ENCODE measurements around the gene CLDND2.

The CLDND2 gene

DNA sequence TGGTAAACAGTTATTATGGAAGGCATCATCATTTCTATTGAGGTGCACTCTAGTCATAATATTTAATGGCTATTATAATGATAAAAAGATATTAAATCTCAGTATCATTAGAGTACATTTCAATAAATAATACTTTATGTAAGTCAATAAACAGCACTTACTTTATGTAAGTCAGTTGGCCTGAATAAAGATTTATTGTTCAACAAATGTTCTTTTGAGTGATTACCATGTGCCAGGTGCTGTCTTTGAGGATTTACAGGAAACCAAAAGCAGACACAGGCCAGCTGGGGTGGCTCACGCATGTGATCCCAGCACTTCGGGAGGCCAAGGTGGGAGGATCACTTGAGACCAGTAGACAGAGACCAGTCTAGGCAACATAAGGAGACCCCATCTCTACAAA is 8.6 kb upstream of the CLDND2 start:
- DNase-seq (ENCODE audit: low read depth): no peak
- H3K4me3 ChIP-seq (ENCODE audit: low read length): no peak overlapping the region
- TF ChIP-seq, protein P1, sequence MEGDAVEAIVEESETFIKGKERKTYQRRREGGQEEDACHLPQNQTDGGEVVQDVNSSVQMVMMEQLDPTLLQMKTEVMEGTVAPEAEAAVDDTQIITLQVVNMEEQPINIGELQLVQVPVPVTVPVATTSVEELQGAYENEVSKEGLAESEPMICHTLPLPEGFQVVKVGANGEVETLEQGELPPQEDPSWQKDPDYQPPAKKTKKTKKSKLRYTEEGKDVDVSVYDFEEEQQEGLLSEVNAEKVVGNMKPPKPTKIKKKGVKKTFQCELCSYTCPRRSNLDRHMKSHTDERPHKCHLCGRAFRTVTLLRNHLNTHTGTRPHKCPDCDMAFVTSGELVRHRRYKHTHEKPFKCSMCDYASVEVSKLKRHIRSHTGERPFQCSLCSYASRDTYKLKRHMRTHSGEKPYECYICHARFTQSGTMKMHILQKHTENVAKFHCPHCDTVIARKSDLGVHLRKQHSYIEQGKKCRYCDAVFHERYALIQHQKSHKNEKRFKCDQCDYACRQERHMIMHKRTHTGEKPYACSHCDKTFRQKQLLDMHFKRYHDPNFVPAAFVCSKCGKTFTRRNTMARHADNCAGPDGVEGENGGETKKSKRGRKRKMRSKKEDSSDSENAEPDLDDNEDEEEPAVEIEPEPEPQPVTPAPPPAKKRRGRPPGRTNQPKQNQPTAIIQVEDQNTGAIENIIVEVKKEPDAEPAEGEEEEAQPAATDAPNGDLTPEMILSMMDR (conservative IDR thresholded peaks at IDR 0.05; ENCODE audit: low read depth, low read length): no peak

DNA sequence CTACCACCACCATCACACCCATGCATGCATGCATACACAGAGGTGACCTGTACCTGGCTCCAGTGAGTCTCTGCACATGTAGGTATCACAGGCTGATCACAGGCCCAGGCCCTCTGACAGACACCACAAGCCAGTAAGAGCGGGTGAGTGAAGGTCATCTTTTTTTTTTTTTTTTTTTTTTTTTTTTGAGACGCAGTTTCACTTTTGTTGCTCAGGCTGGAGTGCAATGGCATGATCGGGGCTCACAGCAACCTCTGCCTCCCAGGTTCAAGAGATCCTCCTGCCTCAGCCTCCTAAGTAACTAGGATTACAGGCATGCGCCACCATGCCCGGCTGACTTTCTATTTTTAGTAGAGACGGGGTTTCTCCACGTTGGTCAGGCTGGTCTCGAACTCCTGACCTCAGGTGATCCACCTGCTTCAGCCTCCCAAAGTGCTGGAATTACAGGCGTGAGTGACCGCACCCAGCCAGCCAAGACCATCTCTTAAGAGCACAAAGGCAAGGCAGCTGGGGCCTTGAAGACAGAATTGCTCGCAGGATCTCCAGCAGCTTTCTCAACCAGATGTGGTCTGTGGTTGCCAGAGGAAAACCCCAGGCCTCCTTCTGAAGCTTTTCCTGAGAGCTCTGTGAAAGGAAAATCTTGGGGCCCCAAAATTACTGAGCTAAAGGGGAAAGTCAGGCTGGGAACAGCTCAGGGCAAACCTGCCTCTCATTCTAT is 6.9 kb upstream of the CLDND2 start:
- DNase-seq (ENCODE audit: low read depth): no peak
- TF ChIP-seq, protein P1 (conservative IDR thresholded peaks at IDR 0.05; ENCODE audit: low read depth, low read length): no peak
- H3K4me3 ChIP-seq (ENCODE audit: low read length): no peak overlapping the region

DNA sequence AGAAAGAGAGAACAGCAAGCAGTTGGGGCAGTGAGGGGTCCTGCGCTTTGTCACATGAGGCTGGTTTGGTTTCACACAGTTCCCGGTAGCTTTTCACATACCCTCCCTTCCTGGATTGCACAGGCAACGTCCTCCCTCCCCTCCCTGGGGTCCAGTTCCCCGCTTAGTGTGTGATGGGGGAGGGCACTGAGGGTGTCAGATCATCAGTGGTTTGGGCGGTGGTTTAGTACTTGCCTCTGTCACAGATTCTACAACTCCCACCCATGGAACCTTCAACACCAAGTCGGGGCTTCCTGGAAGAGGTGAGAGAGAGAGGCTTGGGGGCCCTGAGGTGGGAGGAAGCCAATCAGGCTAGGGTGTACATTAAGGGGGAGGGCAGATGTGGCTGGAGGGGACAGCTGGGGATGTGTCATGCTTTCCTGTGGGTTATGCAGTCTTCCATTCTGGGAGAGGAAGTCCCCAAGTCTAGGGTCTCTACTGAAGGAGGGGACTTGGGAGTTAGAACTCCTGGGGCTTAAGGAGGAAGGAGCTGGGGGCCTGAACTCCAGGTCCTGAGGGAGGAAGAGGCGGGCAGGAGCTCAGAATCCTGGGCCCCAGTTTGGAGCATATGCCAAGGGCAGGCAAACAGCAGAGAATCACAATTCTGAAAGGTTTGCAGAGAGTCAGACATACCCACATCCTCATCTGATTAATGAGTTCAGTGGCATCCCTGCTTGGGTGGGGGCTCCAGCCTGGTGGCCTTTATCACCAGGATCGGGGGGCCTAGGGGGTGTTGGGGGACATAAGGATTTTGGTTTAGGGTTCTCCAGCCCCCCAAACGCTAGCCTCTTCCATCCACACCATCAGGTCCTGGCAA is 4.1 kb upstream of the CLDND2 start, which contains the start of gene NKG7:
NKG7 (minus strand) TSS at position 6 of the 856 bp plus-strand sequence. CDS start 119 bp downstream, outside the sequence.
- no peak within 1 kb of the TSS for H3K4me3 ChIP-seq (ENCODE audit: low read length)
- no peak for DNase-seq (ENCODE audit: low read depth)

DNA sequence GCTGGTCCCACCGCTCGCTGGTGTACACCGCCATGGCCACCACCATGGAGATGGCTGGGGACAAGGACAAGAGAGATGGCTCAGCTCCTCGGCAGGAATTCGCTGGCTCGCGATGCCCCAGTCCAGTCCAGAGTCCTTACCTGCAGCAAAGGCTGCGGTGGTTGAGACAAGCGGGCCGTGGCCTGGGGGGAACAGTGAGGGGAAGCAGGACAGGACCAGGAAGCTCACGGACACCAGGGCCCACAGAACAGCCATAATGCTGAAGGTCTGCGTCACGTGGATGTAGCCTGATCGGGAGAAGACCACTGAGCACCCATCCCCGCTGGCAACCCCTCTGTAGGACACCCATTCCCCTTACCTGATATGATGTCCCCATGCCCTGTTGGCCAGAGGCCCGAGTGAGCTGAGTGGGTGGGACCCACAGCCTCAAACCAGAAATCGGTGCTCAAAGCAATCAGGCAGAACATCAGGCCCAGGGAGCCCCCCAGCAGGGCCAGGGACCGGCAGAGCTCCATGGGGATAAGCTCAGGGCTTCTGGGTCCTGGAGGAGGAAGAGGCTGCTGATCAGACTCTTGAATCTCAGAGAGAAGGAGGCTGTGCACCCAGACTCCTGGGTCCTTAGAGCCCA is 3.3 kb upstream of the CLDND2 start:
- H3K4me3 ChIP-seq (ENCODE audit: low read length): no peak overlapping the region
- TF ChIP-seq, protein P1 (conservative IDR thresholded peaks at IDR 0.05; ENCODE audit: low read depth, low read length): no peak
- DNase-seq (ENCODE audit: low read depth): no peak

More for the DNA sequence above, 4.1 kb upstream of the CLDND2 start, which contains the start of gene NKG7:
- TF ChIP-seq, protein P1 (conservative IDR thresholded peaks at IDR 0.05; ENCODE audit: low read depth, low read length): no peak

DNA sequence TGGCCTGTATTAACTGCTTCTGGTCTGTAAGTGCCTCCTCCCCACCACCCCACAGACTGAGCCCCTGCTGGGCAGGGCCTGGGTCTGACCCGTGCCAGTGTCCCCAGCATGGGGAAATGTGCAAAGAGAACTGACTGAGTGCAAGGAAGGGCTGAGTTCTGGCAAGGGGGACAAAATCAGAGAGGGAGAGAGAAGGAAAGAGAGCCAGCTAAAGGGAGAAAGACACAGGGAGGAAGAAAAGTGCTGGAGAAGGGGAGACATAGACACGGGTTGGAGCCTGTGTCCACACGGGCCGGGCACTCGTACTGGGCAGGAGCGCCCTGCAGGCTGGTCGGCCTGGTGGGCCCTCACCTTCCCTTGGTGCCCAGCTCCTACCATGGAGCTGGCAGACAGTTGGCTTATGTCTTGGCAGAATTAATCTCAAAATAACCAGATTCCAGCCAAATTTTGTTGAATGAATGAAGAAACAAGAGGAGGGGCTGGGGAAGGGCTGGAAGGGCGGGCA is 2.4 kb upstream of the CLDND2 start:
- H3K4me3 ChIP-seq (ENCODE audit: low read length): no peak overlapping the region
- TF ChIP-seq, protein P1 (conservative IDR thresholded peaks at IDR 0.05; ENCODE audit: low read depth, low read length): no peak
- DNase-seq (ENCODE audit: low read depth): no peak

DNA sequence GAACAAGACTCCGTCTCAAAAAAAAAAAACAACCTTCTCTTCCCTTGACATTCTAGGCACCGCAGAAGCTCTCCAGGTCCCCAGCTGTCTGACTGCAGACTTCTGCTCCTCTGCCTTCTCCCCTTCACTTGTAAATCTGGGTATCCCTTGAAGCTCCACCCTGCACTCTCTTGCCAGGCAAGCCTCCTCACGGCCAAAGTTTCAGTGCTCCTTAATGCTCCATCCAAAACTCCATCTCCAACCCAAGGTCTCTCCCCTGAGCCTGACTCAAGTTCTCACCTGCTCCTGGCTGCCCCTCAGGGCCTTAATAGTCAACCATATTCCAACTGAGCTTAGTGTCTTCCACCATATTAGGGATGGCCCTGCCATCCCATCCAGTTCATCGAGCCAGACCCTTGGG is 1.4 kb upstream of the CLDND2 start:
- TF ChIP-seq, protein P1 (conservative IDR thresholded peaks at IDR 0.05; ENCODE audit: low read depth, low read length): no peak
- DNase-seq (ENCODE audit: low read depth): no peak
- no peak overlapping the region for H3K4me3 ChIP-seq (ENCODE audit: low read length)
